Gastrocnemius medialis (tissue), 4 donors: Measurements from ENCODE around the gene TMEM185B.

ENCODE experiments used
- POLR2A ChIP-seq, 2 donors: fragments of 450-650 bp; IDR thresholded peaks; one replicate each; pipeline ENCODE4 v1.6.1; 2017; ENCODE audit warnings: antibody characterized with exemption in 2 of 2, mild to moderate bottlenecking in 2 of 2, moderate library complexity in 2 of 2
- TF ChIP-seq, protein P1 (sequence below), 5 experiments: fragments of 450-650 bp in 3 of 5; fragments of 200-600 bp in 2 of 5; sonication (generic) in 2 of 5; IDR thresholded peaks in 4 of 5; conservative IDR thresholded peaks in 1 of 5; 1 replicate in 4 of 5; 2 replicates in 1 of 5; pipeline ENCODE4 v1.5.1; 2016 to 2019; ENCODE audit warnings: antibody characterized with exemption in 5 of 5, mild to moderate bottlenecking in 3 of 5, moderate library complexity in 3 of 5

DNA sequence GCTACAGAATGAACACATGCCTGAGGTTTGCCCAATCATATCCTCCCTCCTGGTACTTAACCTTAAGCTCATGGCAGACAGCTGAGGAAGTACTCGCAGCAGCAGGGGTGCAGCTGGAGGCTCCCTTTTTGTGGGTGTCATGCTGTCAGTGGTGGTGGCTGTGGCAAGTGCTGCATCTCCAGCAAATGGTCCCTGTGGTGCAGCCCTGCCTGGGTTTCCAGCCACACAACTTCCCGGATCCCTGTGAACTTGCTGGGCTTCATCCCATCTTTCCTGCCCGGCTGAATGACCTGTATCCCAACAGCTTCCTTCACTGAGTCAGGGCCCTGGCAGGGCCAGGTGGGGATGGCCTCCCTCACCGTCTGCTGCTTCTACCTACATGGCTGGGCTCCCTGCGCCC is 5.0 kb downstream of the TMEM185B start:
- TF ChIP-seq, protein P1, sequence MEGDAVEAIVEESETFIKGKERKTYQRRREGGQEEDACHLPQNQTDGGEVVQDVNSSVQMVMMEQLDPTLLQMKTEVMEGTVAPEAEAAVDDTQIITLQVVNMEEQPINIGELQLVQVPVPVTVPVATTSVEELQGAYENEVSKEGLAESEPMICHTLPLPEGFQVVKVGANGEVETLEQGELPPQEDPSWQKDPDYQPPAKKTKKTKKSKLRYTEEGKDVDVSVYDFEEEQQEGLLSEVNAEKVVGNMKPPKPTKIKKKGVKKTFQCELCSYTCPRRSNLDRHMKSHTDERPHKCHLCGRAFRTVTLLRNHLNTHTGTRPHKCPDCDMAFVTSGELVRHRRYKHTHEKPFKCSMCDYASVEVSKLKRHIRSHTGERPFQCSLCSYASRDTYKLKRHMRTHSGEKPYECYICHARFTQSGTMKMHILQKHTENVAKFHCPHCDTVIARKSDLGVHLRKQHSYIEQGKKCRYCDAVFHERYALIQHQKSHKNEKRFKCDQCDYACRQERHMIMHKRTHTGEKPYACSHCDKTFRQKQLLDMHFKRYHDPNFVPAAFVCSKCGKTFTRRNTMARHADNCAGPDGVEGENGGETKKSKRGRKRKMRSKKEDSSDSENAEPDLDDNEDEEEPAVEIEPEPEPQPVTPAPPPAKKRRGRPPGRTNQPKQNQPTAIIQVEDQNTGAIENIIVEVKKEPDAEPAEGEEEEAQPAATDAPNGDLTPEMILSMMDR (IDR thresholded peaks at IDR 0.05 in 4 of 5, conservative IDR thresholded peaks at IDR 0.05 in 1 of 5): no peak
- no peak for TF ChIP-seq POLR2A (IDR thresholded peaks at IDR 0.05)
